SK-N-SH (cell line): ENCODE data around the gene ASB3. TPM values are rescaled to one million over a fixed set of nuclear protein-coding genes. Genes with fewer than 3 reads are reported as not detected.

Source experiments
- CTCF ChIA-PET: fragments of 300-600, 350-600 bp; formaldehyde crosslinking; extraction: SDS; loops from one replicate; lab custom pipeline; 2021; lab: Yijun Ruan, JAX
- POLR2A ChIA-PET: fragments of 350-600 bp; sonication (Branson Sonifier 250); formaldehyde crosslinking; extraction: SDS; loops from one replicate; lab custom pipeline; 2020; ENCODE audit warnings: antibody characterized with exemption, inconsistent platforms; lab: Yijun Ruan, JAX
- DNase-seq: peaks from one replicate; pipeline ENCODE4 v3.0.0; 2012
- H2AFZ ChIP-seq: fragments of 200-600 bp; sonication (generic); 2 replicates; pipeline ENCODE4 v1.8.1; 2016; ENCODE audit warnings: antibody characterized with exemption, mild to moderate bottlenecking, low read depth
- H3F3A ChIP-seq: fragments of 200-600 bp; sonication (generic); replicated peaks from 2 replicates; pipeline ENCODE3; 2016; ENCODE audit warnings: antibody characterized with exemption, mild to moderate bottlenecking; ENCODE audit not compliant: insufficient read depth
- H3K27ac ChIP-seq, 2 experiments: fragments of 200-500 bp in 1 of 2; fragments of 200-600 bp in 1 of 2; sonication (Bioruptor generic) in 1 of 2; sonication (generic), shearing (Covaris generic) in 1 of 2; 2 replicates each; pipeline versions ENCODE4 v1.5.1 to v1.6.1; 2014 to 2016; ENCODE audit warnings: low read depth in 2 of 2, inconsistent platforms in 1 of 2, low read length in 1 of 2, mild to moderate bottlenecking in 1 of 2, mixed read lengths in 1 of 2
- H3K27me3 ChIP-seq: fragments of 200-600 bp; sonication (generic), shearing (Covaris generic); 2 replicates; pipeline ENCODE4 v1.6.1; 2016; ENCODE audit warnings: mixed run types; ENCODE audit not compliant: insufficient read depth
- H3K36me3 ChIP-seq, 2 experiments: fragments of 200-500 bp in 1 of 2; fragments of 200-600 bp in 1 of 2; sonication (Bioruptor generic) in 1 of 2; sonication (generic) in 1 of 2; replicated peaks in 1 of 2; 2 replicates each; pipeline versions ENCODE3 to v1.5.1; 2014 to 2016; ENCODE audit warnings: low read length in 1 of 2, mild to moderate bottlenecking in 1 of 2; ENCODE audit not compliant: insufficient read depth in 2 of 2, control insufficient read depth in 1 of 2
- H3K4me1 ChIP-seq, 2 experiments: fragments of 200-500 bp in 1 of 2; fragments of 200-600 bp in 1 of 2; sonication (Bioruptor generic) in 1 of 2; sonication (generic), shearing (Covaris generic) in 1 of 2; 2 replicates each; pipeline versions ENCODE4 v1.5.1 to v1.6.1; 2014 to 2016; ENCODE audit warnings: low read depth in 1 of 2, low read length in 1 of 2, mixed run types in 1 of 2; ENCODE audit not compliant: insufficient read depth in 2 of 2, control insufficient read depth in 1 of 2
- H3K4me2 ChIP-seq: fragments of 200-600 bp; sonication (generic), shearing (Covaris generic); 2 replicates; pipeline ENCODE4 v1.6.1; 2017; ENCODE audit warnings: mixed run types
- H3K4me3 ChIP-seq, 2 experiments: fragments of 200-500 bp in 1 of 2; fragments of 200-600 bp in 1 of 2; sonication (Bioruptor generic) in 1 of 2; sonication (generic), shearing (Covaris generic) in 1 of 2; 2 replicates each; pipeline versions ENCODE4 v1.5.1 to v1.8.1; 2014 to 2016; ENCODE audit warnings: low read depth in 2 of 2, inconsistent platforms in 1 of 2, low read length in 1 of 2, mild to moderate bottlenecking in 1 of 2, mixed read lengths in 1 of 2, moderate library complexity in 1 of 2
- H3K79me2 ChIP-seq: fragments of 200-600 bp; sonication (generic); 2 replicates; pipeline ENCODE4 v1.8.1; 2017; ENCODE audit warnings: mild to moderate bottlenecking; ENCODE audit not compliant: insufficient read depth
- H3K9ac ChIP-seq: fragments of 200-600 bp; sonication (generic); 2 replicates; pipeline ENCODE4 v1.6.1; 2017; ENCODE audit warnings: mixed run types
- H3K9me2 ChIP-seq: fragments of 200-600 bp; sonication (generic); 2 replicates; pipeline ENCODE4 v1.6.1; 2017; ENCODE audit warnings: mixed run types
- H3K9me3 ChIP-seq: fragments of 200-600 bp; sonication (generic); 2 replicates; pipeline ENCODE4 v1.6.1; 2017; ENCODE audit warnings: mixed run types, mild to moderate bottlenecking, moderate library complexity
- H4K20me1 ChIP-seq: fragments of 200-600 bp; sonication (generic); 2 replicates; pipeline ENCODE4 v1.6.1; 2017; ENCODE audit warnings: mild to moderate bottlenecking, mixed run types; ENCODE audit not compliant: insufficient read depth
- ELF1 ChIP-seq: IDR thresholded peaks from 2 replicates; pipeline ENCODE4 v1.4.0; 2012
- EP300 ChIP-seq, 2 experiments: IDR thresholded peaks; 2 replicates each; pipeline versions ENCODE4 v1.4.0 to v1.6.1; 2012; ENCODE audit warnings: borderline replicate concordance in 1 of 2, low read depth in 1 of 2, low read length in 1 of 2
- EZH2phosphoT487 ChIP-seq: fragments of 200-600 bp; sonication (generic); IDR thresholded peaks from 2 replicates; pipeline ENCODE4 v1.6.1; 2017; ENCODE audit warnings: low read depth, mixed run types, mild to moderate bottlenecking, antibody characterized with exemption, moderate library complexity, borderline replicate concordance
- FOXM1 ChIP-seq: IDR thresholded peaks from 2 replicates; pipeline ENCODE4 v1.4.0; 2012; ENCODE audit warnings: low read depth, mild to moderate bottlenecking
- GATA2 ChIP-seq: sonication (generic); formaldehyde crosslinking; IDR thresholded peaks from 2 replicates; pipeline ENCODE4 v1.5.0; 2020; ENCODE audit warnings: mild to moderate bottlenecking, missing genetic modification reagents
- MXI1 ChIP-seq: IDR thresholded peaks from 2 replicates; pipeline ENCODE4 v1.6.1; 2012; ENCODE audit warnings: mild to moderate bottlenecking, low read depth, low read length, improper control_type of control experiment
- NFIC ChIP-seq: IDR thresholded peaks from 2 replicates; pipeline ENCODE4 v1.4.0; 2012; ENCODE audit warnings: borderline replicate concordance
- NRF1 ChIP-seq: IDR thresholded peaks from 2 replicates; pipeline ENCODE4 v1.6.1; 2012; ENCODE audit warnings: low read depth, mild to moderate bottlenecking, low read length
- RAD21 ChIP-seq: IDR thresholded peaks from 2 replicates; pipeline ENCODE4 v1.6.1; 2012; ENCODE audit warnings: mild to moderate bottlenecking, low read length
- SMC3 ChIP-seq: IDR thresholded peaks from 2 replicates; pipeline ENCODE4 v1.6.1; 2012; ENCODE audit warnings: low read depth, low read length, improper control_type of control experiment
- TAF1 ChIP-seq: IDR thresholded peaks from 2 replicates; pipeline ENCODE4 v1.6.1; 2012; ENCODE audit warnings: low read depth, mild to moderate bottlenecking, low read length, moderate library complexity, borderline replicate concordance
- TCF12 ChIP-seq: IDR thresholded peaks from 2 replicates; pipeline ENCODE4 v1.4.0; 2012
- TEAD4 ChIP-seq: IDR thresholded peaks from 2 replicates; pipeline ENCODE4 v1.4.0; 2012; ENCODE audit warnings: mild to moderate bottlenecking, borderline replicate concordance; ENCODE audit not compliant: insufficient read depth
- USF2 ChIP-seq: fragments of 150-350 bp; IDR thresholded peaks from 2 replicates; pipeline ENCODE4 v1.6.1; 2017; ENCODE audit warnings: antibody characterized with exemption, low read length, low read depth, borderline replicate concordance
- YY1 ChIP-seq: IDR thresholded peaks from 2 replicates; pipeline ENCODE4 v1.4.0; 2012; ENCODE audit warnings: low read depth, mild to moderate bottlenecking
- WGBS: methylation state at CpG from one replicate; pipeline ENCODE4 v1.1.6; 2017; ENCODE audit warnings: low lambda C conversion rate; 5-methylcytosine and 5-hydroxymethylcytosine counted together
- polyA plus RNA-seq, 3 experiments: library from polyadenylated mRNA; depleted of rRNA; stranded (reverse); fragments of >200 nt; gene quantifications; 2 replicates each; pipeline ENCODE4 v1.2.3, GENCODE V29; 2012
- TF ChIP-seq, protein P1 (sequence below): IDR thresholded peaks from 2 replicates; pipeline ENCODE4 v1.4.0; 2012; ENCODE audit warnings: low read depth, borderline replicate concordance
- TF ChIP-seq, protein P2 (sequence below): IDR thresholded peaks from 2 replicates; pipeline ENCODE4 v1.4.0; 2012; ENCODE audit warnings: low read depth
- TF ChIP-seq, protein P3 (sequence below): IDR thresholded peaks from 2 replicates; pipeline ENCODE4 v1.6.1; 2012; ENCODE audit warnings: mild to moderate bottlenecking, low read depth, low read length, moderate library complexity

ASB3 gene
- polyA plus RNA-seq, 1 of the 3 experiments (the other 2 are of a cell fraction), result 16.2 TPM

GRCh38 chr2:53697092-53697491 lies 89.7 kb downstream of the ASB3 start:
- Histone ChIP-seq H3K36me3 (peaks cover 12 to 22% of the 10 kb centered on the region in 2 experiments), H3K79me2 (no peaks in the 10 kb centered on the region), H3F3A (no peaks in the 10 kb centered on the region), H3K4me2 (no peak overlapping the region), H3K4me1 (no peaks in the 10 kb centered on the region), H3K4me3 (no peak overlapping the region), H3K9ac (no peak overlapping the region), H3K9me3 (no peaks in the 10 kb centered on the region), H3K27ac (no peak overlapping the region), H4K20me1 (no peaks in the 10 kb centered on the region), H3K9me2 (no peaks in the 10 kb centered on the region), H2AFZ (no peak overlapping the region), H3K27me3 (no peaks in the 10 kb centered on the region)
- no peak for DNase-seq
- no peak for TF ChIP-seq EP300 (IDR thresholded peaks at IDR 0.05; ENCODE audit: borderline replicate concordance in 1 of 2, low read depth in 1 of 2, low read length in 1 of 2)
- TF ChIP-seq, protein P1, sequence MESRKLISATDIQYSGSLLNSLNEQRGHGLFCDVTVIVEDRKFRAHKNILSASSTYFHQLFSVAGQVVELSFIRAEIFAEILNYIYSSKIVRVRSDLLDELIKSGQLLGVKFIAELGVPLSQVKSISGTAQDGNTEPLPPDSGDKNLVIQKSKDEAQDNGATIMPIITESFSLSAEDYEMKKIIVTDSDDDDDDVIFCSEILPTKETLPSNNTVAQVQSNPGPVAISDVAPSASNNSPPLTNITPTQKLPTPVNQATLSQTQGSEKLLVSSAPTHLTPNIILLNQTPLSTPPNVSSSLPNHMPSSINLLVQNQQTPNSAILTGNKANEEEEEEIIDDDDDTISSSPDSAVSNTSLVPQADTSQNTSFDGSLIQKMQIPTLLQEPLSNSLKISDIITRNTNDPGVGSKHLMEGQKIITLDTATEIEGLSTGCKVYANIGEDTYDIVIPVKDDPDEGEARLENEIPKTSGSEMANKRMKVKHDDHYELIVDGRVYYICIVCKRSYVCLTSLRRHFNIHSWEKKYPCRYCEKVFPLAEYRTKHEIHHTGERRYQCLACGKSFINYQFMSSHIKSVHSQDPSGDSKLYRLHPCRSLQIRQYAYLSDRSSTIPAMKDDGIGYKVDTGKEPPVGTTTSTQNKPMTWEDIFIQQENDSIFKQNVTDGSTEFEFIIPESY, result no peak
- ChIA-PET POLR2A (no interaction called here), CTCF (no interaction called here)
- WGBS, result 93% methylated on average over 4 of the region's 4 CpGs

DNA sequence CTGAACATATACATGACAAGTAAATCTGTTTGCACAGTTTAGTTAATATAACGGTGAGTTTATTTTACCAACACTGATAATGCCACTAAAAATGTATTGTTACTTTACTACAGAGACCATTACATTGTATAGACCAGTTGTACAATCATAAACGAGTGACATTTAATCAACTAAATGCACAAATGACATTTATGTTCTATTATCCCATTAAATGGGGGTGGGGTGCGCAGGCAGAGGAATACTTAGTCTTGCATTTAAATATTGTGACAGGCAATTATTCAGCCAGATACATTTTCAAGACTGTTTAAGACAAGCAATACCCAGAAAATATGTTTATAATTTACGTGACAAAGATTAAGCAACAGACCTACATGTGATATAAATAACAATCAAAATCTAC lies 91.2 kb downstream of the ASB3 start:
- H3F3A ChIP-seq, result no peaks in the 10 kb centered on the region
- TF ChIP-seq MXI1, result no peak
- TF ChIP-seq NFIC, result no peak
- no peak for TF ChIP-seq TEAD4
- TF ChIP-seq TAF1, result no peak
- TF ChIP-seq FOXM1, result no peak
- TF ChIP-seq YY1, result no peak
- no peak for TF ChIP-seq NRF1
- TF ChIP-seq ELF1, result no peak
- TF ChIP-seq, protein P2, sequence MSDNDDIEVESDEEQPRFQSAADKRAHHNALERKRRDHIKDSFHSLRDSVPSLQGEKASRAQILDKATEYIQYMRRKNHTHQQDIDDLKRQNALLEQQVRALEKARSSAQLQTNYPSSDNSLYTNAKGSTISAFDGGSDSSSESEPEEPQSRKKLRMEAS, result no peak
- TF ChIP-seq RAD21, result no peak
- TF ChIP-seq TCF12, result no peak
- no peak for TF ChIP-seq SMC3
- TF ChIP-seq GATA2 (CRISPR knock-in tag), result no peak
- TF ChIP-seq EZH2phosphoT487, result no peak
- TF ChIP-seq USF2, result no peak
- TF ChIP-seq, protein P3, sequence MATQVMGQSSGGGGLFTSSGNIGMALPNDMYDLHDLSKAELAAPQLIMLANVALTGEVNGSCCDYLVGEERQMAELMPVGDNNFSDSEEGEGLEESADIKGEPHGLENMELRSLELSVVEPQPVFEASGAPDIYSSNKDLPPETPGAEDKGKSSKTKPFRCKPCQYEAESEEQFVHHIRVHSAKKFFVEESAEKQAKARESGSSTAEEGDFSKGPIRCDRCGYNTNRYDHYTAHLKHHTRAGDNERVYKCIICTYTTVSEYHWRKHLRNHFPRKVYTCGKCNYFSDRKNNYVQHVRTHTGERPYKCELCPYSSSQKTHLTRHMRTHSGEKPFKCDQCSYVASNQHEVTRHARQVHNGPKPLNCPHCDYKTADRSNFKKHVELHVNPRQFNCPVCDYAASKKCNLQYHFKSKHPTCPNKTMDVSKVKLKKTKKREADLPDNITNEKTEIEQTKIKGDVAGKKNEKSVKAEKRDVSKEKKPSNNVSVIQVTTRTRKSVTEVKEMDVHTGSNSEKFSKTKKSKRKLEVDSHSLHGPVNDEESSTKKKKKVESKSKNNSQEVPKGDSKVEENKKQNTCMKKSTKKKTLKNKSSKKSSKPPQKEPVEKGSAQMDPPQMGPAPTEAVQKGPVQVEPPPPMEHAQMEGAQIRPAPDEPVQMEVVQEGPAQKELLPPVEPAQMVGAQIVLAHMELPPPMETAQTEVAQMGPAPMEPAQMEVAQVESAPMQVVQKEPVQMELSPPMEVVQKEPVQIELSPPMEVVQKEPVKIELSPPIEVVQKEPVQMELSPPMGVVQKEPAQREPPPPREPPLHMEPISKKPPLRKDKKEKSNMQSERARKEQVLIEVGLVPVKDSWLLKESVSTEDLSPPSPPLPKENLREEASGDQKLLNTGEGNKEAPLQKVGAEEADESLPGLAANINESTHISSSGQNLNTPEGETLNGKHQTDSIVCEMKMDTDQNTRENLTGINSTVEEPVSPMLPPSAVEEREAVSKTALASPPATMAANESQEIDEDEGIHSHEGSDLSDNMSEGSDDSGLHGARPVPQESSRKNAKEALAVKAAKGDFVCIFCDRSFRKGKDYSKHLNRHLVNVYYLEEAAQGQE, result no peak
- TF ChIP-seq, all 33 proteins: peak for 0
- POLR2A ChIA-PET, result no interaction called here
- WGBS, result 81% methylated on average over 4 of the region's 4 CpGs
- Histone ChIP-seq H3K4me3 (no peak overlapping the region), H3K4me1 (no peaks in the 10 kb centered on the region), H3K36me3 (peaks cover 12 to 26% of the 10 kb centered on the region in 2 experiments), H2AFZ (no peak overlapping the region), H3K9me3 (no peaks in the 10 kb centered on the region), H3K27me3 (no peaks in the 10 kb centered on the region), H3K9ac (no peak overlapping the region), H3K4me2 (no peak overlapping the region), H3K79me2 (no peaks in the 10 kb centered on the region), H3K27ac (no peak overlapping the region), H4K20me1 (no peaks in the 10 kb centered on the region), H3K9me2 (no peaks in the 10 kb centered on the region)
- DNase-seq, result no peak
- CTCF ChIA-PET, result no interaction called here
